ENCODE results near the gene TANC1.

TANC1 gene

DNA sequence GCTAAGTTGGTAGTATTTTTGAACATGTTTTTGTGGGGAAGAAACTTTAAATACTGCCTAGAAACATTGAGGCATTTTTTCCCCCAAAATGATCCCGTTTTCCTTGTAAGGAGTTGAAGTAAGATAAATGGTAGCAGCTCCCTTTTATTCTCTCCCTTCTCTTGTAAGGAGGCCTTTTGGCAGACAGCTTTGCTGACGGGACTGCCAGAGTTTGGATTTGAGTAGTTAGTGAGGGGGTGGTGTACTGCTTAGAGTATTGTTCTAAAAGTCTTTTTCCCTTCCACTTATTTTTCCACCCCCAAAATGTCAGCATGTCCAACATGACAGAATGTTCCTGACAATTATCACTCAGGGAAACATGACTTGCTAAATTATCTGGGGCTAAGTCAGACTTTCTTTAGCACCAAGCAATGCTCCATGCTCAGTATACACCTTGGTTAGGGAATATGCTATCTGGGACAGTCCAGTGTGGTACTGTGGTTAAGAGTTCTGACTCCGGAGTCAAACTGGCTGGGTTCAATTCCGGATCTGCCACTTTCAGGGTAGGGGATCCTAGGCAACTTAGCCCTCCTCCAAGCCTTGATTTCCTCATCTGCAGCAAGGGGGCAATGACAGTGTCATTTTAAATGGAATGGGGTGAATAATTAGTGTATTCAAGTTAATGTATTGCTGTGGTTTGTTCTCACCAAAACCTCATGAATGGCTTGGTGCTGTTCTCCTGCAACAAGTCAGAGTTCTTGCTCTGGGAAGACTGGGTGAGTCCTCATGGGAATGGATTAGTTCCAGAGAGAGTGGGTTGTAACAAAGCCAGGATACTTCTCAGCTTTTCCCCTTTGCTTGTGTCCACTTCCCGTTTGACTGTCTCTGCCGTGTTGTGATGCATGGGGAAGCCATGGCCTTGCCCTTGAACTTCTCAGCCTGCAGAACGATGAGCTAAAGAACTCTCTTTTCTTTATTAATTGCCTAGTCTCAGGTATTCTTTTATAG, 116.2 kb downstream of the TANC1 start:
- no peak overlapping the region for H3K4me2 ChIP-seq (ENCODE audit: insufficient read depth, low read length)
- H3K9me3 ChIP-seq (ENCODE audit: insufficient read depth, low read length, severe bottlenecking) = no peaks in the 10 kb centered on the region
- H3K27me3 ChIP-seq (ENCODE audit: insufficient read depth, low read length, poor library complexity) = no peaks in the 10 kb centered on the region
- DNase-seq (no peak), ATAC-seq (ENCODE audit: insufficient read depth, low read depth) (no peak)
- no peaks in the 10 kb centered on the region for H4K20me1 ChIP-seq (ENCODE audit: insufficient read depth, low read length)
- H3K4me1 ChIP-seq (ENCODE audit: insufficient read depth, low read length) = peaks cover 20% of the 10 kb centered on the region
- TF ChIP-seq, protein P1, sequence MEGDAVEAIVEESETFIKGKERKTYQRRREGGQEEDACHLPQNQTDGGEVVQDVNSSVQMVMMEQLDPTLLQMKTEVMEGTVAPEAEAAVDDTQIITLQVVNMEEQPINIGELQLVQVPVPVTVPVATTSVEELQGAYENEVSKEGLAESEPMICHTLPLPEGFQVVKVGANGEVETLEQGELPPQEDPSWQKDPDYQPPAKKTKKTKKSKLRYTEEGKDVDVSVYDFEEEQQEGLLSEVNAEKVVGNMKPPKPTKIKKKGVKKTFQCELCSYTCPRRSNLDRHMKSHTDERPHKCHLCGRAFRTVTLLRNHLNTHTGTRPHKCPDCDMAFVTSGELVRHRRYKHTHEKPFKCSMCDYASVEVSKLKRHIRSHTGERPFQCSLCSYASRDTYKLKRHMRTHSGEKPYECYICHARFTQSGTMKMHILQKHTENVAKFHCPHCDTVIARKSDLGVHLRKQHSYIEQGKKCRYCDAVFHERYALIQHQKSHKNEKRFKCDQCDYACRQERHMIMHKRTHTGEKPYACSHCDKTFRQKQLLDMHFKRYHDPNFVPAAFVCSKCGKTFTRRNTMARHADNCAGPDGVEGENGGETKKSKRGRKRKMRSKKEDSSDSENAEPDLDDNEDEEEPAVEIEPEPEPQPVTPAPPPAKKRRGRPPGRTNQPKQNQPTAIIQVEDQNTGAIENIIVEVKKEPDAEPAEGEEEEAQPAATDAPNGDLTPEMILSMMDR (IDR thresholded peaks at IDR 0.05; ENCODE audit: borderline replicate concordance, extremely low read depth, low read length, poor library complexity, severe bottlenecking) = no peak
- no peak for TF ChIP-seq EZH2 (IDR thresholded peaks at IDR 0.05; ENCODE audit: borderline replicate concordance, low read depth, low read length, severe bottlenecking)
- no peak overlapping the region for H3K9ac ChIP-seq (ENCODE audit: low read depth, low read length)
- no peak overlapping the region for H3K4me3 ChIP-seq (ENCODE audit: low read depth in 1 of 2, low read length in 2 of 2)
- no peak overlapping the region for H2AFZ ChIP-seq (ENCODE audit: low read depth, low read length)
- H3K36me3 ChIP-seq (ENCODE audit: insufficient read depth, low read length) = no peaks in the 10 kb centered on the region
- no peak overlapping the region for H3K27ac ChIP-seq (ENCODE audit: low read length)
- no peaks in the 10 kb centered on the region for H3K79me2 ChIP-seq (ENCODE audit: insufficient read depth, low read length)

DNA sequence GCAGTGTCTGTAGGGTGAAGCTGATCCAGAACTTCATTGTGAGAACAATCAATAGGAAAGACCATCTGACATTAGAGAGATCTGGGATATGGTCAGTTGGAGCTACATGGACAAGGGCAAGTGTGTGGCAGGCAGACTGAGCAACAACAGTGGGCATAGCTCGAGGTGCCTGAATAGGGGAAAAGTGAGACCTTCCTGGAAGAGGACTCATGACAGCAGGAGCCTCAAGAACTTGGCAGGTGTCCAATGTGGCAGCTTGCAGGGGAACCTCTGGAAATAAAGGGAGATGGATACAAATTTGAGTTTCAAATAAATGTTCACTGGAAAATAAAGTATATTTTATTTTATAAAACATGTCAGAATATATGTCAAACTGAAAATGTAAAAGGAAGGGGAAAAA, 117.9 kb downstream of the TANC1 start:
- H3K9ac ChIP-seq (ENCODE audit: low read depth, low read length) = no peak overlapping the region
- no peaks in the 10 kb centered on the region for H4K20me1 ChIP-seq (ENCODE audit: insufficient read depth, low read length)
- no peaks in the 10 kb centered on the region for H3K36me3 ChIP-seq (ENCODE audit: insufficient read depth, low read length)
- no peak overlapping the region for H3K4me2 ChIP-seq (ENCODE audit: insufficient read depth, low read length)
- ATAC-seq (ENCODE audit: insufficient read depth, low read depth) (no peak), DNase-seq (no peak)
- no peak overlapping the region for H3K4me3 ChIP-seq (ENCODE audit: low read depth in 1 of 2, low read length in 2 of 2)
- peaks cover 20% of the 10 kb centered on the region for H3K4me1 ChIP-seq (ENCODE audit: insufficient read depth, low read length)
- H3K27ac ChIP-seq (ENCODE audit: low read length) = peak overlapping the region; percentile 25; the same call in 1 of the 2 replicates
- no peak overlapping the region for H2AFZ ChIP-seq (ENCODE audit: low read depth, low read length)
- H3K79me2 ChIP-seq (ENCODE audit: insufficient read depth, low read length) = no peaks in the 10 kb centered on the region
- H3K27me3 ChIP-seq (ENCODE audit: insufficient read depth, low read length, poor library complexity) = no peaks in the 10 kb centered on the region
- no peaks in the 10 kb centered on the region for H3K9me3 ChIP-seq (ENCODE audit: insufficient read depth, low read length, severe bottlenecking)
- TF ChIP-seq, protein P1 (IDR thresholded peaks at IDR 0.05; ENCODE audit: borderline replicate concordance, extremely low read depth, low read length, poor library complexity, severe bottlenecking) = no peak
- no peak for TF ChIP-seq EZH2 (IDR thresholded peaks at IDR 0.05; ENCODE audit: borderline replicate concordance, low read depth, low read length, severe bottlenecking)

DNA sequence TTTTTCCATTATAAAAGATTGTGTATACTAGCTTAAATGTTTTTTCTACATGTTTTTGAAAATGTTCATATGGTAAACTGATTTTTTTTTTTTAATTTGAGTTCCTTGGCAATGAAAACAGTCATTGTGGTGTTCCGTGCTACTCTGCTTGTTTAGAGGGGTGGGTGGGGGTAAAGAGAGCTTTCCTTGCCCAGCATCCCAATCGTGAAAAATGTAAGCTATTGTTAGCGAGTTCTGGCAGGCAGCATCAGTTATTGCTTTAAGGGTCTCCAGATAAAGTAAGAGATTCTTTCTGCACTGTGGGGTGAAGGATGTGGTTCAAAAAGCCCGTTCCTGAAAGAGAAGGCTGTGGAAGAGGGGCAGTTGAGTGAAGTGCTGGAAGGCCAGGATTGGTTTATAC, 118.4 kb downstream of the TANC1 start:
- H2AFZ ChIP-seq (ENCODE audit: low read depth, low read length) = no peak overlapping the region
- H3K4me3 ChIP-seq (ENCODE audit: low read depth in 1 of 2, low read length in 2 of 2) = no peak overlapping the region
- H3K36me3 ChIP-seq (ENCODE audit: insufficient read depth, low read length) = no peaks in the 10 kb centered on the region
- DNase-seq = peak; percentile 32
- no peak overlapping the region for H3K27ac ChIP-seq (ENCODE audit: low read length)
- ATAC-seq (ENCODE audit: insufficient read depth, low read depth) = peak; percentile 81
- H3K79me2 ChIP-seq (ENCODE audit: insufficient read depth, low read length) = no peaks in the 10 kb centered on the region
- H4K20me1 ChIP-seq (ENCODE audit: insufficient read depth, low read length) = no peaks in the 10 kb centered on the region
- H3K4me2 ChIP-seq (ENCODE audit: insufficient read depth, low read length) = no peak overlapping the region
- peaks cover 20% of the 10 kb centered on the region for H3K4me1 ChIP-seq (ENCODE audit: insufficient read depth, low read length)
- H3K27me3 ChIP-seq (ENCODE audit: insufficient read depth, low read length, poor library complexity) = no peaks in the 10 kb centered on the region
- no peak for TF ChIP-seq EZH2 (IDR thresholded peaks at IDR 0.05; ENCODE audit: borderline replicate concordance, low read depth, low read length, severe bottlenecking)
- TF ChIP-seq, protein P1 (IDR thresholded peaks at IDR 0.05; ENCODE audit: borderline replicate concordance, extremely low read depth, low read length, poor library complexity, severe bottlenecking) = no peak
- H3K9me3 ChIP-seq (ENCODE audit: insufficient read depth, low read length, severe bottlenecking) = no peaks in the 10 kb centered on the region
- H3K9ac ChIP-seq (ENCODE audit: low read depth, low read length) = no peak overlapping the region

All from DND-41 (cell line).